Measurements from ENCODE around the gene MRAS. TPM values are rescaled to one million over a fixed set of nuclear protein-coding genes. Genes with fewer than 3 reads are reported as not detected.

Gene MRAS
- polyA plus RNA-seq, 1 of the 3 experiments (the other 2 are of a cell fraction) = 25.0 TPM

GRCh38 chr3:138332472-138333073 lies 15.8 kb upstream of the MRAS start (continued):
- TF ChIP-seq REST (IDR thresholded peaks at IDR 0.05; ENCODE audit: low read depth, low read length) = no peak
- no peak for TF ChIP-seq USF1 (IDR thresholded peaks at IDR 0.05; ENCODE audit: borderline replicate concordance, low read depth)
- no peak for TF ChIP-seq FOSL2 (IDR thresholded peaks at IDR 0.05; ENCODE audit: borderline replicate concordance, low read depth)
- no peak for TF ChIP-seq MXI1 (IDR thresholded peaks at IDR 0.05; ENCODE audit: low read depth, low read length)
- no peak for TF ChIP-seq JUND (IDR thresholded peaks at IDR 0.05)

- WGBS (ENCODE audit: low lambda C conversion rate) = 57% methylated on average over 4 of the region's 4 CpGs
- no peaks in the 10 kb centered on the region; a peak in 2 of 4 replicates for H3K4me1 ChIP-seq (ENCODE audit: control insufficient read depth in 1 of 2, insufficient read depth in 2 of 2, low read depth in 1 of 2, low read length in 1 of 2)
- H3K4me2 ChIP-seq = no peak overlapping the region
- no peaks in the 10 kb centered on the region for H4K20me1 ChIP-seq (ENCODE audit: insufficient read depth)
- POLR2A ChIA-PET = no interaction called here
- DNase-seq = no peak
- no peaks in the 10 kb centered on the region for H3K9me2 ChIP-seq
- H3K9ac ChIP-seq = no peak overlapping the region
- no peaks in the 10 kb centered on the region for H3K36me3 ChIP-seq (replicated peaks in 1 of 2; ENCODE audit: control insufficient read depth in 1 of 2, insufficient read depth in 2 of 2, low read length in 1 of 2)
- CTCF ChIA-PET = interaction anchor here (1.1 to 3.7 kb wide), 3 partner anchors 11 to 15 kb away, joined by 3 to 23 read pairs (median 5); partner anchors contain the start of gene MRAS
- no peak overlapping the region for H3K4me3 ChIP-seq (ENCODE audit: low read depth in 2 of 2, low read length in 1 of 2)
- H3K79me2 ChIP-seq (ENCODE audit: insufficient read depth) = no peaks in the 10 kb centered on the region
- H3K9me3 ChIP-seq = no peaks in the 10 kb centered on the region
- H2AFZ ChIP-seq (ENCODE audit: low read depth) = no peak overlapping the region
- TF ChIP-seq TCF12 (IDR thresholded peaks at IDR 0.05) (no peak), NRF1 (IDR thresholded peaks at IDR 0.05; ENCODE audit: low read depth, low read length) (no peak), FOXM1 (IDR thresholded peaks at IDR 0.05; ENCODE audit: low read depth) (no peak), RAD21 (IDR thresholded peaks at IDR 0.05; ENCODE audit: low read length) (no peak), ELF1 (IDR thresholded peaks at IDR 0.05) (no peak), USF1 (IDR thresholded peaks at IDR 0.05; ENCODE audit: borderline replicate concordance, low read depth) (no peak), ZBTB33 (IDR thresholded peaks at IDR 0.05; ENCODE audit: borderline replicate concordance, low read depth) (no peak), TEAD4 (IDR thresholded peaks at IDR 0.05; ENCODE audit: borderline replicate concordance, insufficient read depth) (no peak), EZH2phosphoT487 (IDR thresholded peaks at IDR 0.05; ENCODE audit: borderline replicate concordance, low read depth) (no peak)
- H3F3A ChIP-seq (replicated peaks; ENCODE audit: insufficient read depth) = peaks cover 7% of the 10 kb centered on the region
- no peaks in the 10 kb centered on the region for H3K27me3 ChIP-seq (ENCODE audit: insufficient read depth)
- H3K27ac ChIP-seq (ENCODE audit: low read depth in 2 of 2, low read length in 1 of 2) = no peak overlapping the region
Observed at GRCh38 chr3:138334608-138335007, 13.8 kb upstream of the MRAS start.

All from SK-N-SH (cell line).